Amniotic stem cell (primary cell): ENCODE measurements around the gene ATG4D.
"Not testable (repeated sequence)": the region's sequence is repeated elsewhere in the genome, so short reads cannot be mapped to it uniquely, and the experiment has no call there.

Source experiments
- DNase-seq: peaks from one replicate; lab custom pipeline; 2025; lab: John Stamatoyannopoulos, UW

ATG4D gene

DNA sequence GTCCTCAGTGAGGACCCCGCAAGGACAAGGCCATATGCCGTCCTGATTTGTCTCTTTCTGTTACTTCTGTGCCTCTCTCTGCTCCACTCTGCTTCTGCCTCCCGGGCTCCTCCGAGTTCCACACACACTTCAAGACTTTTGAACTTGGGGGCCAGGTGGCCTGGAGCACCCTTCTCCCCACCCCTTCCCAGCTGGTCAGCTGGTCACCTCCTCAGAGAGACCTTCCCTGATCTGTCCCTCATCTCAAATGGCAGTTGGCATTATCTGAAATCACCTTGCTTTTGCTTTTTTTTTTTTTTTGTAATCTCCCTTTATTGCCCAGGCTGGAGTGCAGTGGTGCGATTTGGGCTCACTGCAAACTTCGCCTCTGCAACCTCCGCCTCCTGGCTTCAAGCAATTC is 24.3 kb upstream of the ATG4D start:
- DNase-seq: no peak

GRCh38 chr19:10520652-10521318 is 22.9 kb upstream of the ATG4D start:
- no peak for DNase-seq

- DNase-seq: no peak
Measured at GRCh38 chr19:10521461-10522171, 22.1 kb upstream of the ATG4D start.

GRCh38 chr19:10523135-10523636 is 20.5 kb upstream of the ATG4D start:
- DNase-seq: no peak

- no peak for DNase-seq
Measured at GRCh38 chr19:10525636-10526035, 18.1 kb upstream of the ATG4D start.

- DNase-seq: not testable (repeated sequence)
Measured at GRCh38 chr19:10526887-10527286, 16.8 kb upstream of the ATG4D start.

GRCh38 chr19:10532457-10532856 is 11.2 kb upstream of the ATG4D start:
- no peak for DNase-seq

DNA sequence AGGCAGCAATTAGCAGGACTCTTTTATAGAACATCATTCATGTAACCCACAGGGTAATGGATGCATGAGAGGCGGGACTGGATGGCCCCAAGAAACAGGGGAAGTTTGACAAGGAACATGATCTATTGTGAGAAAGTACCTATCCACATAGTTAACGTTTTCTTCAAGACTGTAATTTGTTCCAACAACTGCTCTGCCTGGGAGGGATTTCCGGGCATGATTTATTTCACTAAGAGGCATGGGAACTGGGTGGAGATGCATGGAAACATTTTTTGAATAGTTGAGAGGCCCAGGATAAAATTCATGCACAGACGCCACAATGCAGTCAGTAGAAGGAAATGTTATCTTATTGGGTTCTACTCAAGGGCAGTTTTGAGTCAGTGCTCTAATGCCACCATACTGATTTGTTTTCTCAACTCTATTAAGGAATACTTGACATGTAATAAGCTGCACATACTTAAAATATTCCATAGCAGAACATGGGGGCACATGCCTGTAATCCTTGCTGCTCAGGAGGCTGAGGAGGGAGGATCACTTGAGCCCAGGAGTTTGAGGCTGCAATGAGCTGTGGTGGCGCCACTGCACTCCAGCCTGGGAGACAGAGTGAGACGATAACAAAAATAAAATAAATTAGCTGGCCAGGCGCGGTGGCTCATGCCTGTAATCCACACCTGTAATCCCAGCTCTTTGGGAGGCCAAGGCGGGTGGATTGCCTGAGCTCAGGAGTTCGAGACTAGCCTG is 9.9 kb upstream of the ATG4D start:
- peak; percentile 75 for DNase-seq

GRCh38 chr19:10535613-10536012 is 8.1 kb upstream of the ATG4D start:
- no peak for DNase-seq

GRCh38 chr19:10537668-10538067 is 6.0 kb upstream of the ATG4D start:
- no peak for DNase-seq

DNA sequence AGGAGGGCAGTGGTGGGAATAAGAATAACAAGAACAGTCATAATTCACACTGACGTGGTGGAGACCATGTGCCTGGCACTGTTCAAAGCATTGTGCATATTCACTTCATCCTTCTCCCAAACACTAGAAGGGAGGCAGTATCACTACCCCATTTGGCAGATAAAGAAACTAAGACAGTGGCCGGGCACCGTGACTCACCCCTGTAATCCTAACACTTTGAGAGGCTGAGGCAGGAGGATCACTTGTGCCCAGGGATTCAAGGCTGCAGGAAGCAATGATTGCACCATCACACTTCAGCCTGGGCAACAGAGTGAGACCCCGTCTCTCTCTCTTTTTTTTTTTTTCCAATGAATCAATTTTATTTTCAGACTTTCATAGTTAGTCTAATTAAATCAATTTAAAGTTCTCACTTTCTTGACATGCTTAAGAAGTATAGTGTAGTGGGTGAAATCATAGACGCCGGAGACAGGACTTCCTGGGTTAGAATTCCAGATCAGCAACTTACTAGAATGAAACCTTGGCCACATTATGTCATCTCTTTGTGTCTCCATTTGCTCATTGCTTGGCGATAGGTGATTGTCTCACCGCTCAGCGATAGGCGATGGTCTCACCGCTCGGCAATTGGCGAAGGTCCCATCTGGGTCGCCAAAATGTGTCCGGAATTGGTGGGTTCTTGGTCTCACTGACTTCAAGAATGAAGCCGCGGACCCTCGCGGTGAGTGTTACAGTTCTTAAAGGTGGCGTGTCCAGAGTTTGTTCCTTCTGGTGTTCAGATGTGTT is 5.3 kb upstream of the ATG4D start:
- DNase-seq: no peak

DNA sequence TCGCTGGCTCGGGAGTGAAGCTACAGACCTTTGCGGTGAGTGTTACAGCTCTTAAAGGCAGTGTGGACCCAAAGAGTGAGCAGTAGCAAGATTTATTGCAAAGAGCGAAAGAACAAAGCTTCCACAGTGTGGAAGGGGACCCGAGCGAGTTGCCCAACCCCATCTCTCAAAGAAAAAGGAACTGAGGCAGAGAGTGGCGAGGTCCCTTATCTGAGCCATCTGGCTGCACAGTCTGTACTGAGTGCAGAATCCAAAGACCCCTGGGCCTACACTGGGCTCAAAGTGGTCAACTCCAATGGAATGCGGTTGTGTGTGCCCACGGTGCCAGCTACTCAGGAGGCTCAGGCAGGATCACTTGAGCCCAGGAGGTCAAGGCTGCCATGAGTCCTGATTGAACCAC is 4.7 kb upstream of the ATG4D start:
- DNase-seq: not testable (repeated sequence)

DNA sequence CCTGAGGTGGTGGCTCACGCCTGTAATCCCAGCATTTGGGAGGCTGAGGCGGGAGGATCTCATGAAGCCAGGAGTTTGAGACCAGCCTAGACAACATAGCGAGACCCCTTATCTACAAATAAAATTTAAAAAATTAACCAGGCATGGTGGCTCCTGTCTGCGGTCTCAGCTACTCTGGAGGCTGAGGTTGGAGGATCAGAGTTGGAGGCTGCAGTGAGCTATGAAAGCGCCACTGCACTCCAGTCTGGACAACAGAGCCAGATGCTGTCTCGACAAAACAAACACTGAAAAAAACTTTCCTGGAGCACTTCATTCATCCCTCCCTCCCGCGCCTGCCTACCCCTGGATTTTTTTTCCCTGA is 665 bp upstream of the ATG4D start:
- DNase-seq: no peak

- DNase-seq: no peak
Measured at GRCh38 chr19:10544242-10544752, 593 bp downstream of the ATG4D start.

GRCh38 chr19:10544753-10545251 is 1.1 kb downstream of the ATG4D start:
- DNase-seq: no peak

- no peak for DNase-seq
Measured at GRCh38 chr19:10546817-10547216, 3.1 kb downstream of the ATG4D start.

- DNase-seq: no peak
Measured at GRCh38 chr19:10548746-10549276, 5.1 kb downstream of the ATG4D start.

DNA sequence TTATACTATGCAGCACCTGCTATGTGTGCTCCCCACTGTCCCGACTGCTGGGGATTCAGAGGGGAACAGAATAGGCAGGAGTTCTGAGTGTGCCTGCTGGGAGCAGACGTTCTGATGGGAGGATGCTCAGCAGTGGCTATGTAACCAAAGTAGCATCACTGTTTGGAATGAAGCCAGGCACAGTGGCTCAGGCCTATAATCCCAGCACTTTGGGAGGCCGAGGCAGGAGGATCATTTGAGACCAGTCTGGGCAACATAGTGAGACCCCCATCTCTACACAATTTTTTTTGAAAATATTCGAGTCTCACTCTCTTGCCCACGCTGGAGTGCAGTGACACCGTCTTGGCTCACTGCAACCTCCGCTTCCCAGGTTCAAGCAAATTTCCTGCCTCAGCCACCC is 6.0 kb downstream of the ATG4D start:
- no peak for DNase-seq

- DNase-seq: no peak
Measured at GRCh38 chr19:10550336-10550735, 6.6 kb downstream of the ATG4D start.

DNA sequence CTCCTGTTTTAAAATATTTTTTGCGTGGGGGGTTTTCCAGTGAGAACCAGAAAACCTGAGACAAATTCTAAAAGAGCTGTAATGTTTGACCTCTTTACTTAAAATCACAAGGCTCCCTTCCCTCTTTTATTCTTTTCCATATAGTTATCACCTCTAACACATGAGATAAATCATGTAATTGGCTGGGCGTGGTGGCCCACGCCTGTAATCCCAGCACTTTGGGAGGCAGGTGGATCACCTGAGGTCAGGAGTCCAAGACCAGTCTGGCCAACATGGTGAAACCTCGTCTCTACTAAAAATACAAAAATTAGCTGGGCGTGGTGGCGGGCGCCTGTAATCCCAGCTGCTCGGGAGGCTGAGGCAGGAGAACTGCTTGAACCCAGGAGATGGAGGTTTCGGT is 7.3 kb downstream of the ATG4D start:
- DNase-seq: not testable (repeated sequence)

DNA sequence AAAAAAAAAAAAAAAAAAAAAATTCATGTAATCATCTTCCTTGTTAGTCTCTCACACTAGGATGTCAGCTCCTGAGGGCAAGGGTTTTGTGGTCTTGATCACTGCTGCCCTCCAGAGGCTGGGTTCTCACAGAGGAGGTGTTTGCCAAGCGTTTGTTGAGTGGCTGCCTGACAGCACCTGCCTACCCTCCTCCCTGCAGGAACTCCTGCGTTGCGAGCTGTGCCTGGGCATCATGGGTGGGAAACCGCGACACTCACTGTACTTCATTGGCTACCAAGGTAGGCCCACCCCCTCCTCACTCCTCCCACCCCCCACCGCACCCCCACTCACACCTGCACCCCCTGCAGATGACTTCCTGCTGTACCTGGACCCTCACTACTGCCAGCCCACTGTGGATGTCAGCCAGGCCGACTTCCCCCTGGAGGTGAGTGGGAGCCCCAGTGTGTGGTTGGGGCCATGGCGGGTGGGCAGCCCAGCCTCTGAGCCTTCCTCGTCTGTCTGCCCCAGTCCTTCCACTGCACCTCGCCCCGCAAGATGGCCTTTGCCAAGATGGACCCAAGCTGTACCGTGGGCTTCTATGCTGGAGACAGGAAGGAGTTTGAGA is 8.1 kb downstream of the ATG4D start:
- no peak for DNase-seq
